ENCODE results near the gene TKFC.
A peak's percentile ranks its signal among the peaks of the same experiment; 100 is the strongest.

Gene TKFC

DNA sequence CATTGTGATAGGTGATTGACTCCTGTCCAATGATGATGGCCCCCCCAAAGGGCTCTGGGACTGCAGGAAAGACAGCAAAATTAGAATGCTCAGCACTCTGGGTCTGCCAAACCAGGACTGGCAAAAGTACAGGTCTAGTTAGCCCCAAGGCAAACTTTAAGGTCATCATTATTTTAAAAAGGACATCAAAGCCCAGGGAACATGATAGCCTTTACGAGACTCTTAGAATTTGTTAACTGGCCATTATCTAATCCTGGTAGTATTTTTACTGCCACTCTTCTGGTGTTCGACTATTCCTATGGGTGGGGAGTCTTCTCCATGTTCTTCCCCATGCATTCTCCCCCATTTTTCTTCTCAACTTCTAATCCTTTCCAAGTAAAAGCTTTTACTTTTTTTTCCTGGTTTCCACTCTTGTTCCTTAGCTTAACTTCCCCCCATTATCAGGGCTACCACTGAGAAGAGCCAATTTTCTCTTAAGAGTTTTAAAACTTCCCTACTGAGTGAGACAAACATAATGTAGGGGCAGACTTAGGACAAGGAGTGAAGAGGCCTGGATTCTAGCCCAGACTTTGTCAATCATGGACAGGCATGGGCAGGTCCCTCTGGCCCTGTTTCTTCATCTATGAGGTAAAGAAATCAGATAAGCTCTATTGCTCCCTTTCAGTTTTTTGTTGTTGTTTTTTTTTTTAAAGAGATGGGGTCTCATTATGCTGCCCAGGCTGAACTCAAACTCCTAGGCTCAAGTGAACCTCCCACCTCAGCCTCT is 7.2 kb upstream of the TKFC start:
- no peak for DNase-seq

DNA sequence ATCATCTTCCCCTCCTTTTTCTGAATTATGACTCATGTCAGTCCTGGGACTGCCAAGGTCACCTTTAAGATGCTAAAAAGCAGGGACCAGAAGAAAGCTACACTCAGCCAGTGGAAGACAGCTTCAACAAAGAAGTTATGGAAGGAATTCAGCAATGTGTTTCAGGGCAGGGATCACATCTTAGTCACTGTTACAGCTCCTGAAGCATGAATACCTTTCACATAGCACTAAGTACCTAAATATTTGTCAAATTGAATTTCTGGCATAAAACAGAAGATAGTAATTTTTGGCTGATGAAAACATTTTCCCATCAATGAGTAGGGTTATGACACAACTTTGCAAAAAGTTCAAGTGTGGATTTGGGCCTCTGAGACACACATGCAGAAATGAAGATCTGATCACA is 5.4 kb upstream of the TKFC start:
- DNase-seq: no peak

DNA sequence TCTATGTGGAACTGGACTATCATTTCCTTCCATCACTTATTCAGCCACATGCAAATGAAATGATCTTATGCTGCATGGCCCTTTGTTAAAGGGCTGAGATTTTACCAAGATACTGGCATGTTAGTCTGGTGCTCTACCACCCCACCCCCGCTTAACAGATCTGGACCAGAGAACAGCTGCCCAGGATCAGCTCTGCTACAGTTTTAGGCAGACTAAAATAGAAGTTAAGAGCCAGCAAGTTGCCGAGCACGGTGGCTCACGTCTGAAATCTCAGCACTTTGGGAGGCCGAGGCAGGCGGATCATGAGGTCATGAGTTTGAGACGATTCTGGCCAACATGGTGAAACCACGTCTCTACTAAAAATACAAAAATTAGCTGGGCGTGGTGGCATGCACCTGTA is 4.7 kb upstream of the TKFC start:
- no peak for DNase-seq

DNA sequence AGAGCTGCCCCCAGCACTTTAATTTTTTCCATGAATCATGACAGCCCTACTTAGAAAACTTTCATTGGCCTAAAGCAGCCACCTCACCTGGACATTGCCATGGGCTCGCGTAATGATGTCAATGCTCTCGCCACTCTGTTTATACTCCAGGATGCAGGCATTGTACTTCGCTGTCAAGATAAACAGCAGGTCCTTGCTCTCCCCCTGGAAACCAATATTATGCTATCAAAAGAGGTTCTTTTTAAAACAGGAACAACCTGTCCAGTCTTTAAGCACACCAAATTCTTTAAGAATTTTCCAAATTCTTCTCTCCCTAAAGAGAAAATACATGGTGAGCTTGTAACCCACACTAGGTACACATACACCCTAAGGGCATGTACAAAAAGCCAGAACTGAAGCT is 3.2 kb upstream of the TKFC start:
- no peak for DNase-seq

DNA sequence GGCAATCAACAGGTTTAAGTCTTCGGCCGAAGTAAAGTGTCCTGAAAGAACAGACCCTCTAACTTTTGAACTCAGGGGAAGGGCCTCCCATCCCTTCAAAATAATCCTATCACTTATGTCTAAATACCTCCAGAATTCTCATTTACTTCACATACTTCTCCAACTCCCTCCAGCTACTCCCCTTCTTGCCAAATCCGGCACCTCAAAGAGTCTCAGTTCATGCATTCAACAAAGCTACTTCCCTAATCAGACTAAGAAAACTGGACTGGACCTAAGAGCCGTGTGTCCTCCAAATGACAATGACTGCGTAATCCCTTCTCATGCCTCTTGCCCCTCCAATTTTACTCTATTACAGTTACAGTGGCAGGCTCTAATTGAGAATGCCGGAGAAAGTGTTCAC is 1.4 kb upstream of the TKFC start:
- peak in 2 of 3 donors; percentile 44 to 61 for DNase-seq

DNA sequence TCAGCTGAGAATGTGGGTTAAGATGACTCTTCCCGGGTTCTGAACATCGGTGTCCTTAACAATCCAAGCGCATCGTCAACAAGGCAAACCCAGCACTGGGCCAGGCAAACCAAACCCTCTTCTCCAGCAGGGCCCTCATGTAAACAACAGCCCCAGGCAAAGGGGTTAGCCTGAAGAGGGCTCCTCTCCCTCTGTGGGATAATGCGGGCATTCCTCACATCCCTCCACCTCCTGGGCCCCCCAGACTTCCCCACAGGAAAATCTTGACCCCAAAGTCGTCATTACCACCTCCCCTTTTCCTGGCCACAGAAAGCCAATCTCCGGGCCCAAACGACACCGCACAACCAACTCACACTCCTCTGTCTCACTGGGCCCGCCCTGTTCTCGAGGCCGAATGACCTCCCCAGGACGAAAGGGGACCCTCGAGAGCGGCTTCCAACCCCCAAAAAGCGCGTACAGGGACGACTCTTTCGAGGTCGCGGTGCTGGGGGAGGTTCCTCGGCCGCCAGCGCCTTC is 689 bp upstream of the TKFC start:
- peak in 1 of 3 donors; percentile 9 for DNase-seq

DNA sequence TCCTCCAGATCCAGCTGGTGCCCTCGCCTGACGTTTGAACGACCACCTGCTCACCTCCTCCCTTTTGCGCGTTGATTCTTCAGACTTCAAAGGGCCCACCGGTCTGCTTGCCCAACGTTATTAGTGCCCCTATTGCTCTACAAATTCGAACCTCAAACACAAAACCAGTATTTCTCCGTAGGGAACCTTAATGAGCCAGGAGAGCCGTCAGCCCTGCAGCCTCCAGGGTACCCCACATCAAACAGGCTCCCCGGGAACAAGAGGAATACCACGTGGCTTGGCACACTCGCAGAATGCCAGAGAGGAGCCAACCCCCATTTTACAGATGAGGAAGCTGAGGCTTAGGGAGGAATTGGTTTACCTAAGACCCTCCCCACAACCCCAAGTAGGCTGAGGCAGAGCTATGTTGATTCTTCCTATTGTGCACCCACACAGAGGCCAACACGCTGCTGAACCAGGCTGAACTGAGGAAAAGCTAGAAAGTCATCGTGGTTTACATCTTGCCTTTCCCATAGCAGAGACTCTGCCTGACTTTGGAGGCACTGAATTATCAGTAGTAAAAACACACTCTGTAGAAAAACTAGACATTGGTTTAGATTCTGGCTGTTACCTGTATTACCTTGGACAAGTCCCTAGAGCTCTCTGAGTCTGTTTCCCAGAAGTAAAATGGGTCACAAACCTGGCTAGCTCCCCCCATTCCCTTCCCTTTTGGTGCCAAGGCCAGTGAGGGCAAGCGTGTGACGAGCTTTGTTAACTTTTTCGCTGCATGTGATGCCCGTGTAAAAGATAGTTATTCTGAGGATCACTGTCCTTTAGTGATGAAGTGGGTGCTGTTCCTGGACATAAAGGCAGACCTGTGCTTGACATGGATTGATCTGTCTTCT is 764 bp downstream of the TKFC start:
- no peak for DNase-seq

DNA sequence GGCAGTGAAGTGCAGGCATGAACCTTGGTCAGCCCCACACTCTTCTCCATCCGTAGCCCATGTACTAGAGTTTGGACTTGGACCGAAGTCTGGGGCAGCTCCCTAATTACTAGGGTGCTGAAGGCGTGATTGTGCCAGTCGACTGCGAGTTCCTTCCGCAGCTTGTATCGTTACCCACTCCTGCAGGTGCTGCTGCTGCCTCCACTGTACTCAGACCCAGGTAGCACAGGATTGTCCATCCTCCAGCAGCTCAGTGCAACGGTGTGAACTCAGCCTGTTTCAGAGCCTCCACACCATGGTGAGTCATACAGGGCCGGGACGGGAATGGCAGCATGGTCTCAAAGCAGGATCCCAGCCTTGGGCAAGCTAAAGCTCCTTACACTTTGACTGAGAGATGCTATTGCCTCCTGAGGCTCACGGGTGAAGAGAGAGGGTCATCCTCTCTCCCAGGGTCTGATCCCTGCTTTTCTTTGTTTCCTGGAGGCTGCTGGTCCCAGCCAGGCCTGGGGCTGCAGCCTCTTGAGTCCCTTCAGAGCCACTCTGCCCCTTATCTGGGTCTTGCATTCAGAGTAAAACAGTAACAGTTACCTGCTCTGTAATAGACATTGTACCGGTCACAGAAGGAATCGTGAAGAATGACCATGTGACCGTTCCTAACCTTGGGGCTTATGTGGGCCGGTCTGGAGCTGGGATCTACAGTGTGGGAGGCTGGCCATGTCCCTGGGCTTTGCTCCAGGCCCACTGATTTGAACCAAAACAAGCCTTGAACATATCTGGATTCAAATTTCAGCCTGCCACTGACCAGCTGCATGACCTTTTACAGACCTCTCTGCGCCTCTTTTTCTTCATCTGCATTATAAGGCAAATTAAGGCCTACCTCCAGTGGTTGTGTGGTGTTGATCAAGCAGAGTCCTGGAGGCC is 1.7 kb downstream of the TKFC start:
- DNase-seq: peak in 2 of 3 donors; percentile 21 to 37

DNA sequence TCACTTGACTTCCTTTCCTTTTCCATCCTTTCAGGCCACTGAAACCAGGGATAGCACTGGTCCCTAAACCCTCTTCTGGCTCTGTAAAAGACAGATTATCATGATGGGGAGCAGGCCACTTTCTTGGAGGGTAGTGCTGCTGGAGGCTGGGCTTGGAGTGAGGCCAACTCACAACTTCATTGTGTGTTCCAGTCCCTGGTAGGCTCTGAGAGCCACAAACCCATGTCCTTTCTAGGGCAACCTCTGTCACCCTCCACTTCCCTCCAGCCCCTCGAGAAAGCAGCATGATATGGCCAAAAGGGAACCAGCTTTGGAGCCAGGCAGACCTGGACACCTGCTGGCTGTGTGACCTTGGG is 2.3 kb downstream of the TKFC start:
- no peak for DNase-seq

DNA sequence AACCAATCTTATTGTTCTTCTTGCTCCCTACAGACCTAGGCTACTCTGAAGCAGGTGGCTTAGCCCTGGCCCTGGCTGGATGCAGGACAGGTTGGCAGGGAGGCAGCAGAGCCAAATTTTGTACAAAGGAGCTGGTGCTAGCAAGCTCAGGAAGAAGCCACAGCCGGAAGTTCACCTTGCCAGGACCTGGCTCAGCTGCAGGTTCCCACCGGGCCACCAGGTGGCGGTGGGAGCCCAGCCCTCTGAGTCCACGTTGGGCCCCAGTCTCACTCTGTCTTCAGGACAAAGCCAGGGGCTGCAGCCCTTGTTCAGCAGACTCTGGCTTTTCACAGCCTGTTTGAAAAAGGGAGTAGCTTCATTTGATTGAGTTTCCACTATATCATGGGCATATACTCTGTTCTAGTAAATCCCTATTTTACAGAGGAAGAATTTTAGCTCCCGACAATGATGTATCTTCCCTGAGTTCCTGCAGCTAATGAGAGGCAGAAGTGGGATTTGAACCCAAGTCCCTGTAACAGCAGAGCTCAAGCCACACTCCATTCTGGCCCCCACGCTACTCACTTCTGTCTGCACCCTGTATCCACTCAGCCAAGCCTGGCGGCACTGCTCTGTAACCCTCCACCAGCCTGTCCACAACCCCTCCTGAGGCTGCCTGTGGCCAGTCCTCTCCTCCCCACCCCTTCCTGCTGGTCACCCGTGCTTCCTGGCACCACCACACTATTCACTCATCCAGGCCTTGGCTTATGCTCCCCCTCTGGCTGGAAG is 3.3 kb downstream of the TKFC start:
- peak; percentile 76 to 88 (median 82) for DNase-seq

DNA sequence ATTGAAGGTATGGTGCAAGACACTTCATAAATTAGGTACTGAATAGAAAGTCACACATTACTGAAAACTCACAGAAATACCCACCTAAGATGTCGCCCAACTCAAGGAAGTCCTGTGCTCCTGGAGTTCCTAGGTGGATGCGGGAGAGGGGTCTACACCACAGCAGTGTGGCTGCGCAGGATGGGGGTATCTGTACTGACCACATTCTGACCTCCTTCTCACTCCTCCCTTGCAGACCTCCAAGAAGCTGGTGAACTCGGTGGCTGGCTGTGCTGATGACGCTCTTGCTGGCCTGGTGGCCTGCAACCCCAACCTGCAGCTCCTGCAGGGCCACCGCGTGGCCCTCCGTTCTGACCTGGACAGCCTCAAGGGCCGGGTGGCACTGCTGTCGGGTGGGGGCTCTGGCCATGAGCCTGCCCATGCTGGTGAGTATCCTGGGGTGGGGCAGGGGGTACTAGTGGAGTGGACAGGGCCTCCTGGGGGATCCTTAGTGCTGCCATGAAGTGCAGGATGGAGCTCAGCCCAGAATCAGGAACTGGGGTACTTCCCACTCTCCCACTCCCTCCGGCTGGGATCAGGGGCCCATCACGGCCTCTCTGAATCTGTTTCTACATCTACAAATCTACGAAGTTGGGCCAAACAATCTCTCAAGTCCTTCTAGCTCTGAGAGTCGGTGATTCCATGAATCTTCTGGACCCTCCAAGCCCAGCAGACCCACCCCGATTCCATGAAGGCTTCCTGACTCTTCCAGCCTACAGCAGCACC is 4.9 kb downstream of the TKFC start:
- no peak for DNase-seq

DNA sequence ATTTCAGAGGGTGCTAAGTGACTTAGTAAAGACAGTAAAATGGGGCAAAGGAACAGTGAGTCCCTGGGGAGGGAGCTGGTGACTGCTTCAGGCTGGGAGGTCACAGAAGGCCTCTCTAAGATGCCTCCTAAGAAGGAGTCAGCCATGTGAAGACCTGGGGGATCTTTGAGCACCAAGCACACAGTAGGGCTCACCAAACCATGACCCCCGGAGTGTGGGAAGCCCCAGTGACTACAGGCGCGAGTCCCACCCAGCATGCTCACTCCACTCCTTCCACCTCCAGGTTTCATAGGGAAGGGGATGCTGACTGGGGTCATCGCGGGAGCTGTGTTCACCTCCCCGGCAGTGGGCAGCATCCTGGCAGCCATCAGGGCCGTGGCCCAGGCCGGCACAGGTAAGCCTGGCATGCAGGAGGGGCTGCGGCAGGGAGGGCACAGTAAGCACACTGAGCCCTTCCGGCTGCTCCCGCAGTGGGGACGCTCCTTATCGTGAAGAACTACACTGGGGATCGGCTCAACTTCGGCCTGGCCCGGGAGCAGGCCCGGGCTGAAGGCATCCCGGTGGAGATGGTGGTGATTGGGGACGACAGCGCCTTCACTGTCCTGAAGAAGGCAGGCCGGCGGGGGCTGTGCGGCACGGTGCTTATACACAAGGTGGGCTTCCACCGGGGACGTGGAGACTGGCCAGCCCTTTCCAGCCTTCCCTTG is 5.9 kb downstream of the TKFC start:
- DNase-seq: no peak

DNA sequence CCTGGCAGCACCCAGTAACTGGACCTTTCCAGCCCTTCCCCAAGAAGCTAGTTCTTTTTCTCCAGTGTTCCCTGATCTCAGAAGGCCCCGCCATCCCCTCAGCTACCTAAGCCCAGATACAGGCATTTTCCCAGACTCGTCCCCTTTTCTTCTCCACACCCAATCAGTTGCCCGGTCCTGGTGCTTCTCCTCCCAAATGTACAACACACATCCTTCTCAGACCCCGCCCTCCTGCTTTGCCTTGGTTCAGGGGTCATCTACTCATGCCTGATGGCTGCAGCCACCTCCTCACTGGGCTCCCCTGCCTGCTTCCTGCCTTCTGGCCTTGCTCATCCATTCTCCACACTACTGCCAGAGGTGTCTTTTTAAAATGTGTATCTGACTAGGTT is 6.5 kb downstream of the TKFC start:
- no peak for DNase-seq

DNA sequence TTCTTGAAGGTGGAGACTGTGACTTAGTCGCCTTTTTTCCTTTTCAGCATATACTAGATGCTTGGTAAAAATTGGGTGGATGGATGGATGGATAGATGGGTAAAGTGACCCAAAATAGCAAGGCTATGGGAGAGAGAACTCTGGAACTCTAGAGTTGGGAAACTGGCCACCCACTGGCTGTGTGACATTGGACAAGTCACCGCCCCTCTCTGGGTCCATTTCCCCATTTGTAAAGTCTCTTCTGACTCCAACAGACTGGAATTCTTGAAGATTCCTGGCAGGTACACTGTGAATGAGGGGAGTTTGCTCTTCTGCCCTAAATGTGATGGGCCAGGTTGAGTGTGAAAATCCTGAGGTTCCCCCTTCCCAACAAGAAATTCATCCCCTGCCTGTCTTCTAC is 8.0 kb downstream of the TKFC start:
- peak in 2 of 3 donors; percentile 21 to 27 for DNase-seq

DNA sequence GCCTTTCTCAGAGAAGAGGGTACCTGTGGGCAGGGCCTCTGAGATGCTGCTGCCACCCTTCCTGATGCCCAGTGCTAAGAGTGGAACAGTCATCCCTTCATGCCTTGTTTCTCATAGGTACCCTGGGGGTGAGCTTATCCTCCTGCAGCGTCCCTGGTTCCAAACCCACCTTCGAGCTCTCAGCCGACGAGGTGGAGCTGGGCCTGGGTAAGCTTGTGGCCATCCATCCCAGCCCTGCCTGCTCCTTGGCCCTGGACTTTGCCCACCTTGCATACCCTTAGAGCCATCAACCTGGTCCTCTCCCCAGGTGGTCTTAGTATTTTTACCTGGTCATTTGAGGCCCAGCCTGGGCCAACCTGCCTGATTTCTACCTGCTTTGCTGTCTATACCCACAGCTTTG is 8.7 kb downstream of the TKFC start:
- no peak for DNase-seq

DNA sequence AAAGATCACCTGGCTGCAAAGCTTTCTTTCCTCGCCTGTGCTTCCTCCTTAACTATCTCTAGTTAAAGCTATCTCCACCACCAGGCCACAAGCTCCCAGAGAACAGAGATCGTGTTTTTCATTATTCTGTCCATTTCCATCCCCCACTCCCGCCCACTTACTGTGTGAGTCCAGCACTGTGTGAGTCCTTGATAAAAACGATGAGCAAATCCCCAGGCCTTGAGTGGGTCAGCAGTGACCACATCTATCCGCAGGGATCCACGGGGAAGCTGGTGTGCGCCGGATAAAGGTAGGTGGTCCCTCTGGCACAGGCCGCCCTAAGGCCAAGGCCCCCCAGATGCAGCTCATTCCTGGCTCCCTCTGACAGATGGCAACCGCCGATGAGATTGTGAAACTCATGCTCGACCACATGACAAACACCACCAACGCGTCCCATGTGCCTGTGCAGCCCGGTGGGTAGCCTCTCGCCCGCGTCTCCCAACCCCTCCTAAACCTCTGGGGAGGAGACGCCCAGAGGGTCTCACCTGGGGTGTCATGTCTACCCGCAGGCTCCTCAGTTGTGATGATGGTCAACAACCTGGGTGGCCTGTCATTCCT is 9.3 kb downstream of the TKFC start:
- no peak for DNase-seq

DNA sequence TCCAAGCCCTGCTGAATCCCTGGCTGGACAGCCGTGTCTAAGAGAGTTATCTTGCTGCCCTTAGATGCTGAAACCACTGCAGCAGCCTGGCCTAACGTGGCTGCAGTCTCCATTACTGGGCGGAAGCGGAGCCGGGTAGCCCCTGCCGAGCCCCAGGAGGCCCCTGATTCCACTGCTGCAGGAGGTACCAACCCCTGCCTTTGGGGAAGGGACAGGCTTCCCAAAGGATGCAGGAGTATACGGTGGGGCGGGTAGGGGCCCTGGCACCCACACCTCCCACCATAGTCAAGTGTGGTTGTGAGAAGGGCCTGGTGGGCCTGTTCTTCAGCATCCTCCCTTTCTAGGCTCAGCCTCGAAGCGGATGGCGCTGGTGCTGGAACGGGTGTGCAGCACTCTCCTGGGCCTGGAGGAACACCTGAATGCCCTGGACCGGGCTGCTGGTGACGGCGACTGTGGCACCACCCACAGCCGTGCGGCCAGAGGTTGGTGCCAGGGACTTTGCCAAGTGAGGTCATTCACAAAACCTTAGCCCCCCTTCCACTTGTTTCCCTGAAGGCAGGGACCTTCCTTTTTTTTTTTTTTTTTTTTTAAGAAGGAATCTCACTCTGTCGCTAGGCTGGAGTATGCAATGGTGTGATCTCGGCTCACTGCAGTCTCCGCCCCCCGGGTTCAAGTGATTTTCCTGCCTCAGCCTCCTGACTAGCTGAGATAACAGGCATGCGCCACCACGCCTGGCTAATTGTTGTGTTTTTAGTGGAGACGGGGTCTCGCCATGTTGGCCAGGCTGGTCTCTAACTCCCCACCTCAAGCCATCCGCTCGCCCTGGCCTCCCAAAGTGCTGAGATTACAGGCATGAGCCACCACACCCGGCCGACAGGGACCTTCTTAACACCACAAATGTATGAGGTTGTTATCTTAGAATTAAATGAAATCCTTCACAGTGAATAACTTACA is 11.0 kb downstream of the TKFC start:
- no peak for DNase-seq

DNA sequence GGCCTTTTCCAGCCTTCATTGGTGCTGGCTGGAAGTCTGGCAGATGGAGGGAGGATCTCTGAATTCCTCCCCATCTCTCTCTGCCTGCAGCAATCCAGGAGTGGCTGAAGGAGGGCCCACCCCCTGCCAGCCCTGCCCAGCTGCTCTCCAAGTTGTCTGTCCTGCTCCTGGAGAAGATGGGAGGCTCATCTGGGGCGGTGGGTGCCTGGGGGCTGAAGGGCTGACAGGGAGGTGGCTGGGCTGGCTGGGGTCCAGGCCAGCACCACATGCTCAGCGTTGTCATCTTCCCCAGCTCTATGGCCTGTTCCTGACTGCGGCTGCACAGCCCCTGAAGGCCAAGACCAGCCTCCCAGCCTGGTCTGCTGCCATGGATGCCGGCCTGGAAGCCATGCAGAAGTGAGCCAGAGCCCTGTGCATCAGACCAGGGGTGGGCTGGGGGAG is 12.2 kb downstream of the TKFC start:
- DNase-seq: no peak

All from suppressor macrophage treated with lipopolysaccharide for 1 hour (primary cell).